LHCN-M2 (cell line): Measurements from ENCODE around the gene CARS2. TPM values are rescaled to one million over a fixed set of nuclear protein-coding genes. Genes with fewer than 3 reads are reported as not detected.

Experiments
- total RNA-seq: library from RNA; depleted of rRNA; stranded (reverse); fragments of >200 nt; gene quantifications from 2 replicates; pipeline ENCODE4 v1.2.3, GENCODE V29; 2014; rRNA removed

The CARS2 gene
- total RNA-seq, 1 experiment from 2014 or later = 114 TPM

Other genes with a start within 250 kb of the CARS2 start
- gene RAB20, start 144.4 kb downstream of the CARS2 start, total RNA-seq = 6.2 and 8.1 TPM in 2 replicates
- 23.5 and 25.9 TPM in 2 replicates for gene NAXD, start 90.6 kb downstream of the CARS2 start, total RNA-seq
- gene ING1, start 7.6 kb upstream of the CARS2 start, total RNA-seq = 7.8 and 14.8 TPM in 2 replicates
- gene ANKRD10, start 209.0 kb upstream of the CARS2 start, total RNA-seq = 186 and 510 TPM in 2 replicates